Right renal pelvis (tissue), 4 donors: Measurements from ENCODE around the gene HCK. TPM values are rescaled to one million over a fixed set of nuclear protein-coding genes. Genes with fewer than 3 reads are reported as not detected.
A peak's percentile ranks its signal among the peaks of the same experiment; 100 is the strongest.

Source experiments
- DNase-seq, 4 donors: peaks; one replicate each; pipeline ENCODE4 v3.0.0-alpha.2; 2013; ENCODE audit warnings: low read depth in 4 of 4, low spot score in 3 of 4, missing footprints in 1 of 4
- polyA plus RNA-seq, 4 donors: library from polyadenylated mRNA; unstranded; fragments of 120-200 nt; gene quantifications; one replicate each; pipeline ENCODE4 v1.2.1, GENCODE V29; 2013; ENCODE audit not compliant: insufficient read length in 4 of 4

The HCK gene
- polyA plus RNA-seq, 4 donors: 2.0 to 2.9 (median 2.6) TPM

DNA sequence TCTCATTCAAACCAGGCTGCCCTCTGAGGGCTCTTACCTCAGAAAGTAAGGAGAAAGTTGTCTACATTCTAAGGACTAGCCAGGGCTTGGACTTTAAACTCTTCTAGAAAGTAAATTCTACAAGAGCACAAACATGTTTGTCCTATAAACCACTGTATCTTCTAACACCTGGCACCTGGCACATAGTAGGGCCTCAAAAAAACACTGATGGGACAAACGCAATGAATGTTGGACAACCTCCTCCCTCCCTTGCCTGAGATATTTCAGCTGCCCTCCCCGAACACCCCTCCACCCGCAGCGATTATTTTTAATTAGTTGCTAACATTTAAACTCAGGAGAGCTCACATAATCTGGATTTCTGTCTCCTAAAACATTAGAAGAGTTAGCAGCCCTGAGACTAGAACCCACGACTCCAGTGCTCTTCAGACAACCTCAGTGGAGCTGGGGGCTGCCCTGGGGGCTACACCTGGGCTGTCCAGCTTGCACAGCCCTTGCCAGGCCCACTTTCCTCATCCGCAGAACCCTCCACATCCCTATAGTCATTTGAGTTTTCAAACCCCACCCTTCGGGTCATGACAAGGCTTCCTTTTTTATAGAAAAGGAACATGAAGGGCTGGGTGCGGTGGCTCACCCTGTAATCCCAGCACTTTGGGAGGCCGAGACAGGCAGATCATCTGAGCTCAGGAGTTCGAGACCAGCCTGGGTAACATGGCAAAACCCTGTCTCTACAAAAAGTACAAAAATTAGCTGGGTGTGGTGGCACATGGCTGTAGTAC, 4.9 kb downstream of the HCK start:
- DNase-seq: no peak

DNA sequence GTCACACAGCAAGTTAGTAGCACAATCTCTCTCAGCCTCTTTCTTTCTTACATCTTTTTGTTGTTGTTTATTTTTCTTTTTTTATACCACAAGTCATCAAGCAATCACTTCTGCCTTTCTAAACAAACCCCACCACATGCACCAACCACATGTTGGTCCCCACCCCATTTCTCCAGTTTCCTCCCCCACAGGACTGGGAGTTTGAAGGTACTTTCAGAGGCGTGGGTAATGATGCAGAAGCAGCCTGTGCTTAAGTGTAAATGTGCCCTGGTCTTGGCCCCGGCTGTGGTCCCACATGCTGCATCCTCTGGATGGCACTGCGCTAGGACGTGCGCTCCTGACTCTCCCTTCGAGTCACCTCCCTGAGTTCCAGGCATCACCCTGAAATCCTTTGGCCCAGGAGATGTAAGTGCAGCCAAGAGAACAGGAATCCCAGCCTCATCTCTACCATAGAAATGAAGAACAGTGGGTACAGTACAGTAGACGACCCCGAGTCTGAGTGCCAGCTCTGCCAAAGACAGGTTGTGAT, 5.7 kb downstream of the HCK start:
- DNase-seq: no peak

DNA sequence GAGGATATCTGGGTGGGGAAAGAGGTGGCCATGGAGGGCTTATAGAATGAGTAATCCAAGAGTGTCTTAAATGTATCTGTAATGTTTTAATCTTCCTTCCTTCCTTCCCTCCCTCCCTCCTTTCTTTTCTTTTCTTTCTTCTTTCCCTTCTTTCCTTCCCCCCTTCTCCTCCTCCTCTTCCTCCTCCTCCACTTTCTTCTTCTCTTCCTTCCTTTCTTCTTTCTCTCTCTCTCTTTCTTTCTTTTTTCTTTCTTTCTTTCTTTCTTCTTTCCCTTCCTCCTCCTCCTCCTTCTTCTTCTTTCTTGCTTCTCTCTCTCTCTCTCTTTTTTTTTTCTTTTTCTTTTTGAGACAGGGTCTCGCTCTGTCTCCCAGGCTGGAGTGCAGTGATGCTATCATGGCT, 7.1 kb downstream of the HCK start:
- no peak for DNase-seq

DNA sequence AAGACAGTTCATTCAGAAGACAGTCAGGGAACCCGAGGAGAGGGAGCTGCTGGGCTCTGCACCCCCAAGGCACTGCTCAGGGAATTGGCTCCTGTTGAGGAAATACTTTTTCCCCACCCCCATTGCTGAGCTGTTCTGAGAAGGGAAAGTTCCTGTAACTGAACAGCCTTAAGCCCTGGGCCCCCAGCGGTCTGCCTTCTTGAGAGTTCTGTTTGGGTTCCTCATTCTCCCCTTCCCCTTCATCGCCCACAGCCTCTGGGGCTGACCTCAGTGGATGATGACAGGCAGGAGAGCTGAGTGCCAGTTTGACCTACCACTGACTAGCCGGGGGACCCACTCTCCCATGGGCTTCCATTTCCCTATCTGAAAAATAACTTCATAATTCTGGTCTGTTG, 10.7 kb downstream of the HCK start:
- DNase-seq: no peak

DNA sequence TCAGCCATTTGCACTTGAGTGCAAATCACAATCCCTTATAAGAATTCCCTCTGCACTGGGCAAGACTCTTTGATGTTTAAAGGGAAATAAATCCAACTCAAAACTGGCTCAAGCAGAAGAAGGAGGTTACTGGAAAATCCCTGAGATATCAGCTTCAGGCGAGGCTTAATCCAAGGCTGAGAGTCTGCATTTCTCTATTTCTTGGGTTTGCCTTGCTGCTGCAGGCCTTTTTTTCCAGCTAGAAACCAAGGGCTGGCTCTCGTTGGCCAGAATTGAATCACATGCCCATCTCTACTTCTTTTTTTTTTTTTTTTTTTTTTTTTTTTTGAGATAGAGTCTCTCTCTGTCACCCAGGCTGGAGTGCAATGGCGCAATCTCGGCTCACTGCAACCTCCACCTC, 11.7 kb downstream of the HCK start:
- DNase-seq: no peak

DNA sequence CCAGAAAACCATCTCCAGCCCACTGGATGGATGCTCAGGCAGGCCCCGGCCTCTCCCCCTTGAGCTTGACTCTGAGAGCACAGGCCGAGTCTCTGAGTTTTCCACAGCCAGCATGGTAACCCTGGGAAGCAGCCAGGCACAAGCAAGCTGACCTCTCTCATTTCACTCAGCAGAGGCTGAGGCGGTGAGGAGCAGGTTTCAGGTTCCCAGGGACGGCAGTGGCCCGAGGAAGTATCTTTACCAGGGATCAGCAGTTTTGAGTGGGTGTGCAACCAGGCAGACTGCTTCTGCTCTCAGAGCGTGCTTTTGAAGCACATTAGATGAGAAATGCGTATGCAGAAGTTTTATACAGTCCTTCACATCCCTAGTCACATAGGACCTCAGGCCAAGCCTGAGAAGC, 12.6 kb downstream of the HCK start:
- DNase-seq: peak in 2 of 4 donors; percentile 30 to 33

DNA sequence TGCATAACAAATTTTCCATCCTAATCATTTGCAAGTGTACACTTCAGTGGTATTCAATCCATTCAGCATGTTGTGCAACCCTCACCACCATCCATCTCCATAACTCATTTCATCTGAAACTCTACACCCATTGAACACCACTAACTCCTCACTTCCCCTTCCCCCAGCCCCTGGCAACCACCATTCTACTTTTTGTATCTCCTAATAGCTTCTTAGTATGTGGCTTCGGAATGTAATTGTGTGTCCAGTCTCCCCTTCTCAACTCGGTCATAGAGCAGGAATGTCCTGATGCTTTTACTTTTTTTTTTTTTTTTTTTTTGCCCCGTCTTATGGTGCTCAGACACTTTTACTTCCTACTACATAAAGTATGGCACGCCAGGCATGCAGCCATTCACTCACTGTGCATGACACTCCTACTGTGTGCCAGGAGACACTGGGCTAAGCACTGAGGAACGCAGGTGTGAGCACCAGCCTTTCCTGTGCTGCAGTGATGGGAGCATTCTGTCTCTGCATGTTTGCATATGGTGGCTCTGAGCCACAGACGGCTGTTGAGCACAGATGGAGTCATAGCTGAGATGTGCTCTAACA, 15.3 kb downstream of the HCK start:
- DNase-seq: no peak

DNA sequence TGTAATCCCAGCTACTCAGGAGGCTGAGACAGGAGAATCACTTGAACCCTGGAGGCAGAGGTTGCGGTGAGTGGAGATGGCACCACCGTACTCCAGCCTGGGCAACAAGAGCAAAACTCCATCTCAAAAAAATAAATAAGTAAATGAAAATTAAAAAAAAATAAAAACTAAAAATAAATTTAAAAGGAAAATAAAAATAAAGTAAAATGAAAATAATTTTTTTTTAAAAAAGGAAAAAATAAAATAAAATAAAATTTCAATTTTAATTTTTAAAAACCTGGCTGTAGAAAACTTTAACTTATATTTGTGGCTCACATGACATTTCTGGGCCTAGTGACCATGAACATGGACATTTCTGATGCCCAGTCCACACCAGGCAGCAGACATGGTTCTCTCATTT, 16.1 kb downstream of the HCK start:
- no peak for DNase-seq

DNA sequence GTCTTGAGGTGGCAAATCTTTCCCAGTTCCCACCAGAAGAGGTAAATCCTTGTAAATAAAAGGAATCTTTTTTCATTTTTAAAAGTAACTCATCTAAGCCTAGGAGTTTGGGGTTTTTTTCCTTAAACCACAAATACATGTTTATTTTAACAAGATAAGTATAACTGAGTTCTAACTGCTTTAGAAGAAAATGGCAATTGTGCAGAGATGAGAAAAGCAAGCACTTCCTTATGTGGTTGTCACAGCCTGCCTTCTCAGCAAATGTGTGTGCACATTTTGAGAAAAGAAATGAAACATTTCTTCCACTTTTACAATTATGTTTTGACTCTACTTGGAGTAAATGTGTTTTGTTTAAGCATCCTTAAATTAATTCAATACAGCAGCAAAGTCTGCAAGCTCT, 17.7 kb downstream of the HCK start:
- no peak for DNase-seq

DNA sequence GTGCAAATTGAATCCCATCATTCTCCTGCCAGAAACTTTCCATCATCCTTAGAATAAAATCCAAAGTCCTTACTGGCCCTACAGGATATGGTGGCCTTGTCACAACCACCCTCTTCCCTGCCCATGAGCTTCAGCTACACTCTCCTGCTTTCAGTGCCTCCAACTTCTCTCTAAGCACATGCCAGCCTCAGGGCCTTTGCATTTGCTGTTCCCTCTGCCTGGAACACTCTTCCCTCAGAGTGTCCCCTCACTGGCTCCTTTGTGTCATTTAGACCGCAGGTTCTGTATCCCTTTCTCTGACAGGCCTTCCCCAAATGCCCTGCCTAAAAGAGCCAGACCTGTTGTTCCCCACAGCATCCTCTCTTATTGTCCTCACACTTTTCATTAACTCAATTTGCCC, 18.2 kb downstream of the HCK start:
- no peak for DNase-seq

DNA sequence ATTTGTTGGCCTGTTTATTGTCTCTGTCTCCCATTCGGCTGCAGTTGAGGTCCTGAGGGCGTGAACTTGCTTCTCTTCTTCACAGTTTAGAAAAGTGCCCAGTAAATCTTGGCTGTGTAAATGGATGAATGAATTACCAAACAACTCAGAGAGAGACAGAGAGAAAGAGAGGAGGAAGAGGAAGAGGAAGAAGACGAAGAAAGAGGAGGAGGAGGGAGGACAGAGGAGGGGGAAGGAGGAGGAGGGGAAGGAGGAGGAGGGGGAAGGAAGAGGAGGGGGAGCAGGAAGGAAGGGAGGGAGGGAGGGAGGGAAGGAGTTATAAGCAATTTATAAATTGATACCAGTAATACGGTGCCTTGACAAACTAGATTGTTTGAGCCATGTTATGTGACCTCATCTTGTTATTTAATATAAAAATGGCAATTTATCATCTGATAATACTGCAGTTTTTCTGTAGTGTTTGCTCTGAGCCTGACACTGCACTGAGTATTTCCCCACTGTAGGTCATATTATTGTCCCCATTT, 18.7 kb downstream of the HCK start:
- no peak for DNase-seq

DNA sequence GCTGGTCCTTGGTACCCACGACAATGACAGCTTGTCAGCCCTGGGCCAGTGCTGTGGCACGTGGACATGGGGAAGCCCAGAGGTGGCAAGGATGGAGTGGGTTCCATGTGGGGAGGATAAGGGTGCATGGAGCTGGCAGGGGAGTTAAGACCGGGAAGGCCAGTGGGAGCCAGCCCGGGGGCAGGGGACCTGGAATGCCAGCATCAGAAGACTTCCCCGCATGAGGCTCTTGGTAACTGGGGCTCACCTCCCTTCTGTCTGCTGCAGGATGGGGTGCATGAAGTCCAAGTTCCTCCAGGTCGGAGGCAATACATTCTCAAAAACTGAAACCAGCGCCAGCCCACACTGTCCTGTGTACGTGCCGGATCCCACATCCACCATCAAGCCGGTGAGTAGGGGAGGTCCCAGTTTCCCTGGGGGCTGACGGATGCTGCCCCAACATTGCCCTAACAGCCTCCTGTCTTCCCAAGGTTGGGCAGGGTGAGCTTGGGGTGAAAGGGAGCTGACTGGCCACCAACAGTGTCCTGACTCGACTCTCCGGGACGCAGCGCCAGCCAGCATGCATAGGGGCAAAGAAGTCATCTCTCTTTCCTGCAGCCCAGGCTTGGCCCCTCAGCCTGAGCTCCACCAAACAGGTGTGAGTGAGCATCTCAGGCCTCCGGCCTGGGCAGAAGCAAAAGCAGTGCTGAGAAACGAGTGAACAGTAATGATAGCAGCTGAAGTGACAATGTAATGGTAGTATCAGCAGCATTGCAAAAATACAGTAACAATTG, 19.5 kb downstream of the HCK start:
- DNase-seq: no peak

DNA sequence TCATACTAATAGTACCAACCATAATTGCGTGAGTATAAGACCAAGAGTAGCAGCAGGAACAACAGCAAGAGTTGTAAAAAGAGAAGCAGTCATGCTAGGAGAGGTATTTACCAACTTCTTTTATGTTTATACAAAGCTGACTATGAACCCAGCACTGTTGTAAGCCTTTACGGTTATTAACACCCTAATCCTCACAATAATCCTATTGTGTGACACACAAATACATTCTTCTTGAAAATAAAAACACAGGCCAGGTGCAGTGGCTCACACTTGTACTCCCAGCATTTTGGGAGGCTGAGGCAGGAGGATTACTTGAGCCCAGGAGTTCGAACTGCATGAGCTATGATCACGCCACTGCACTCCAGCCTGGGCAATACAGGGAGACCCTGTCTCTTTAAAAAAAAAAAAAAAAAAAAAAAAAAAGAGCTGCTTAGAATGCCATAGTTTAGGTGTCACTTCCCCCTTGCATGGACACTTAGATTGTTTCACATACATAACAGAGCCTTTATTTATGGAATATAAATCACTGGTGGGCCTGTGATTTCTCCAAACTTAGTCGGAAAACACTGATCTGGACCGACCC, 20.2 kb downstream of the HCK start:
- no peak for DNase-seq

DNA sequence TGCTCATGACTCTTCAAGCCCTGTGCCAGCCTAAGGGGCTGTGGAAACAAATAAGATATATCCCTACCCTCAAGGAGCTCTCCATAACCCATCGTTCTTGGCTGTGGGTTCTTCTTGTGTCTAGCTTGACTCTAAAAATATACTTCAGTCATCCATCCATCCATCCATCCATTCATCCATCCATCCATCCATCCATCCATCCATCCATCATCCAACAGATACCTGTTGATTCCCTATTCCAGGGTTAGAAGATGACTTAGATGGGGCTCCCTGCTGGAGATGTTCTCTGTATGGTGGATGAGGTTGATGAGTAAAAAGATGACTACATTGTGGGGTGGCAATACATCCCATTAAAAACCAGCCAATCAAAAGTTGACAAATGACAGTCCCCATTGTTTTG, 23.5 kb downstream of the HCK start:
- no peak for DNase-seq

DNA sequence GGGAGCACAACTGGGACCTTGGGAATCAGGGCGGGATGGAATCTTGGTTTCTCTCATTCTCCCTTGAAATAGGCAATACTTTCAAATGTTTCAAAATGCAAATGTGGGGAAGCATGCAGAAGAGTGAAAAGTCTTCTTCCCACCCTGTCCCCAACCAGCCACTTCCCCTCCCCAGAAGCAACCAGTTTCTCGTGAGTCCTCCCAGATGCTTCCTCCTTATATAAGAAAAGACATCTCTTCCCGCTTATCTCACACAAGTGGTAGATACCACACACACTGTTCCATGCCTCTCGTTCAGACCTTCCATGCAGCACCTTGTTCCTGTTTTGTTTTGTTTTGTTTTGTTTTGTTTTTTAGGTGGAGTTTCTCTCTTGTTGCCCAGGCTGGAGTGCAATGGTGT, 25.1 kb downstream of the HCK start:
- no peak for DNase-seq

DNA sequence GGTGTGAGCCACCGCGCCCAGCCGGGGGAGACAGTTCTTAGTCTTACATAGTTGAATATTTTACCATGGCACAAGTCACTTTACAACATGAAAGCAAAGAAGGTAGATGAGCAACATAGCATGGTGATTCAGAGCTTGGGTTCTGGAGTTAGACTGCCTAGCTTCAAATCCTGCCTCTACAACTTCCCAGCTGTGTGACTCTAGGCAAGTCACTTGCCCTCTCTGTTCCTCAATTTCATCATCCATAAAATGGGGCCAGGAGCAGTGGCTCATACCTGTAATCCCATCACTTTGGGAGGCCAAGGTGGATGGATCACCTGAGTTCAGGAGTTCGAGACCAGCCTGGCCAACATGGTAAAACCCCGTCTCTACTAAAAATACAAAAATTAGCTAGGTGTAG, 26.3 kb downstream of the HCK start:
- no peak for DNase-seq

DNA sequence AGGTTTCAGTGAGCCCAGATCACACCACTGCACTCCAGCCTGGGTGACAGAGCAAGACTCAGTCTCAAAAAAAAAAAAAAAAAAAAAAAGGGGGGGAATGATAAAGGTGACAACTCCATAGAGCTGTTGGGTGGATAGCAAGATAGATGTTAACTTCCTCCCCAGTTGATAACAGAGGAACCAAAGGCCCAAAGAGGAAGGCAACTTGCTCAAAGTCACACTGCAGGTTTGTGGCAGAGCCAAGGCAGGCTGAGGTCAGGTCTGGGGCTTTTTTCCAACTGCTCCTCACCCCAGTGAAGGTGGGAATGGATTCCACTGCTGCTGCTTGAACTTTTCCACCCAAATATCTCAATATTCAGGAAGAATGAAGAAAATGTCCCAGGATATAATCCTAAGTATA, 26.7 kb downstream of the HCK start:
- DNase-seq: no peak

DNA sequence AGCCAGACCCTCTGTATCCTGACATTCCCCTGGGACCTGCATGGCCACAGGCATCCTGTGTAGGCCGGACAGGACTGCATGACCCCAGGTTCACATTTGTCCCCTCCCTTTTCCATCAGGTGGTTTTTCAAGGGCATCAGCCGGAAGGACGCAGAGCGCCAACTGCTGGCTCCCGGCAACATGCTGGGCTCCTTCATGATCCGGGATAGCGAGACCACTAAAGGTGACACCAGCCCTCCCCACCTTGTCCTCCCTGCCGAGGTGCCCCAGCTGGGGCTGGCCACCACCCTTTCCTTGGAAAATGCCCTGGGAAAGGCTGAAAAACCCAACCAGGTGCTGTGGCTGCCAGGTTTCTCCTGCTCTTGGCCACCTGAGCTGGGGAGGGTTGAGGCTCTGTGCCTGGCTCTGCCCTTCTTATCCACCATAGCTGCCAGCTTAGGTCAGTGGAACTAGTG, 27.6 kb downstream of the HCK start:
- no peak for DNase-seq

DNA sequence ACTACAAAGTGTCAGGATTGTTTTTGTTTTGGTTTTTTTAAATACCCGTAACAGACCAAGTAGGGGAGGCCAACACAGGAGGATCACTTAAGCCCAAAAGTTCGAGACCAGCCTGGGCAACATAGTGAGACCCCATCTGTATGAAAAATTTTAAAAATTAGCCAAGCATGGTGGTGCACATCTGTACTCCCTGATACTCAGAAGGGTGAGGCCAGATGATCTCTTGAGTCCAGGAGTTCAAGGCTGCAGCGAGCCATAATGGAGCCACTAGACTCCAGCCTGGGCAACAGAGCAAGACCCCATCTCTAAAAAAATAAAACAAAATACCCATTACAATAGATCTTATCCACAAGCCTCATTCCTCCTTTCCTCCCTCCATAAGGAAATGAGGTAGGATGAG, 28.7 kb downstream of the HCK start:
- DNase-seq: no peak

DNA sequence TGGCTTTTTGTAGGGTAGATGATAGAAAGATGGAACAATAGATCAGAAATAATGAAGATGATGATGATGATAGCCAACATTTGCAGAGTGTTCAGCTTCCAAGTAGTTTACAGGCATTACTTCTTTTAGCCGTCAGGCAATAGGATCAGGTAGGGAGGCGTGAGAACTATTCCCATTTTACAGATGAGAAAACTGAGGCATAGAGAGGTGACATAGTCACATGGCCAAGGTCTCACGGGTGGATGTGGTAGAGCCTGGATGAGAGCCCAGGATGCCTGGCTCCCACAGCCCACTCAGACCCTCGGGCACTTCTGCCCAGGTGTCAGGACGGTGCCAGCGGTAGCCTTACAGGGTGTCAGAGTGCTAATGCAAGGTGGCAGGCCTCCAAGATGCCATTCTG, 31.4 kb downstream of the HCK start:
- DNase-seq: no peak

DNA sequence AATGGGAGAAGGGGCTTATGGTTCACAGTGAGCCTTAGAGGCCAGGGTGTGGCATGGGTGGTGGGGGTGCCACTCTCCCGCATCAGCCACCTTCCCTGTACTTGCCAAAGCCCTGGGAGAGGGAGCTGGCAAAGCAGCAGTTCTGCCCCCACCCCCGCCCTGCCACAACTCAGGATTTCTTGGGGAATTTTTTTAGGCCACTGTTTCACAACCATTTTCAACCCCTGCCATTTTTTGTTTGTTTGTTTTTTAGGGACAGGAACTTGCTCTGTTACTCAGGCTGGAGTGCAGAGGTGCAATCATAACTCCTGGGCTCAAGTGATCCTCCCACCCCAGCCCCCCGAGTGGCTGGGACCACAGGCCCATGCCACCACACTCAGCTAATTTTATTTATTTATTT, 35.0 kb downstream of the HCK start:
- no peak for DNase-seq
